ENCODE measurements around the gene SPINK2.

The SPINK2 gene, protein sequence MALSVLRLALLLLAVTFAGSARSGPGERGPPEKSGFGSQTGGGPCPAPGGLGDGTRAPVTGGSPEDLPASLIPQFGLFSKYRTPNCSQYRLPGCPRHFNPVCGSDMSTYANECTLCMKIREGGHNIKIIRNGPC

DNA sequence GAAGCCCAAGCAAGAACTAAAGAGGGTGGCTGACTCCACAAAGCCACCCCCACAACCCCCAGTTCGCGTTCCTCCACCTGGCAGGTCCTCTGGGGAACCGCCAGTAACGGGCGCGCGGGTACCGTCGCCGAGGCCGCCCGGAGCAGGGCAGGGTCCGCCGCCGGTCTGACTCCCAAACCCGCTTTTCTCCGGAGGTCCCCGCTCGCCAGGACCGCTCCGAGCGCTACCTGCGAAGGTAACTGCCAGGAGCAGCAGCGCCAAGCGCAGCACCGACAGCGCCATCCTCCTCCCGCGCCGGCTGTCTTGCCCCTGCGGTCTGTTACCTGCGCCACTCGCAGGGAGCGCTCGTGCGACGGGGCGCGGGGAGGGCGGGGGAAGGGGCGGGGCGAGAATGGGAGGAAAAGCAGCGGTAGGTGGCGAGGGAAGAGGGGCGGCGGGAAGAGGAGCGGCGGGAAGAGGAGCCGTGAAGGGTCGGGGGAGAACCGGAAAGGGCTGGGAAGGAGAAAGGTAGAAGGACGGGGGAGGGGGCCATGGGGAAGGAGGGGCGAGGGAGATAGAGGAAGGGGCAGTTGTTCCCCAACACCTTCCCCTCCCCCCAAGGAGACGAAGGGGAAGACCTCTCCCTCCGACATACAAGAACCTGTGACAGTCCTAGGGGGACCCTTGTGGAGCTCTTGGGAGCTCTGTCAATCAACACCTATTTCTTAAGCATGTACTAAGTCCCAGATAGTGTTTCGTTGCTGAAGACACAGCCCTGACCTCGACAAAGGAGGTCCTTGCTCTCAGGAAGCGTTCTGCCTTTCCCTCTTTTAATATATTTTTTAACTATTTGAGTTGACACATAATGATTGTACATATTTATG is at the start of gene SPINK2:
SPINK2 (minus strand) TSS at position 321 of the 863 bp plus-strand sequence; CDS start at position 282, 39 bp downstream.
- peak in 1 of 3 donors; percentile 36 for DNase-seq

DNA sequence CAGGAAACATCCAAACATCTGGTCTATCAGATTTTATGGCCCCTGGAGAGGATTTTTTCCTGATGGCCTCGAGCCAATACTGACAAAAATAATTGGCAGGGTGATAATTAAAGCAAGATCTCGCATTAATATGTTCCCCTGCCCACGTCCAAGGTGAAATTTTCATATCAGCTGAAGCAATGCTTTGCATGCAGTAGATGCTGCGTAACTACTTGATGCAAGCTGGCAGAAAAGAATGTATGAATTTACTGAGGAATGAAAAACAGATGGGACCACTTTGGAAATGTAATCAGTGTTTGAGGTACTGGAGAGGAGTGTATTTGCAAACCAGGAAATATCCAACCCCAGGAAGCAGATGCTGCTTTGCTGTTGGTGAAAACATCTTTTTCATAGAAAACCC is 49.4 kb upstream of the SPINK2 start:
- no peak for DNase-seq

DNA sequence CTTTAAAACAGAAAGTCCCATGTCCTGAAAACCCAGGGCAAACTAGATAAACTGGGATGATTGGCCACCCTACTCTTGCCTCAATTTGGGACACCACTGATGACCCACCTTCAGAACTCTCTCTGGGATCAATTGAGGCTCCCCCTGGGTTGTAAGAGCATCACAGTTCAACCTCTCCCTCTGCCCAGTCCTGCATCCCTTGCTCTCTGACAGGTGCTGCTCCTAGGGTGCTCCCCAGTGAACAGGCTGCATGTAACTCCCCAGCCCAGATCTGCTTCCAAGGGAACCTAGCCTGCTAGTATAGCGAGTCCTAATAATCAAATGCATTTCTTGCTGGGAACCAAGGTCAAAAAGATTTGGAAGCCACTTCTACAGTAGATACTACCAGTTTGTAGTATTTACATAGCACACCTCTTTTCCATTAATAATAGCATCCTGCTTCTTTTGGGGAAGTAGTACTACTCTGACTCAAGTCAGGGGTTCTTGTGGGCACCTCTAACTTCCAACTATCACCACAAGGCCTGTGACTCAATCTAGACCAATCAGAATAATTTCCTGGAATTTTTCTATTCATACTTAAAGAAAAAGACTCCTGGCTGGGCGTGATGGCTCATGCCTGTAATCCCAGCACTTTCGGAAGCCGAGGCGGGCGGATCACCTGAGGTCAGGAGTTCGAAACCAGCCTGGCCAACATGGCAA is 42.1 kb upstream of the SPINK2 start:
- peak; percentile 59 to 84 (median 66) for DNase-seq

DNA sequence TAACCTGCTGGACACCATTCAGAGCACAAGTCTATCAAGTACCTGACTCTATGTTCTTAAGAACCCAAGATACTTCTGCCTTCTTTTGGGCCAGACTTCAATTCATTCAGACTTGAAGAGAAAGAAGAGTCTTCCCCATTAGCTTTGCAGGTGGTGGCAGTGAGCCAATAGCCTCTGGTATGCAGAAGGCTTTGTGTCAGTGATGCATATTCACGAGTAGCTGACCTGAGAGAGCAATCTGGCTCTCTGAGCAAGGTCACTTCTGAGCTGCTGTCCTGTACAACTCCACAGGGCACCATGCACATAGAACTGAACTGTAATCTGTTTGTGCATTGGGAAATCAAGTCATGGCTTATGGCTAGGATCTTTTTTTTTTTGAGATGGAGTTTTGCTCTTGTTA is 39.9 kb upstream of the SPINK2 start:
- DNase-seq, result no peak

DNA sequence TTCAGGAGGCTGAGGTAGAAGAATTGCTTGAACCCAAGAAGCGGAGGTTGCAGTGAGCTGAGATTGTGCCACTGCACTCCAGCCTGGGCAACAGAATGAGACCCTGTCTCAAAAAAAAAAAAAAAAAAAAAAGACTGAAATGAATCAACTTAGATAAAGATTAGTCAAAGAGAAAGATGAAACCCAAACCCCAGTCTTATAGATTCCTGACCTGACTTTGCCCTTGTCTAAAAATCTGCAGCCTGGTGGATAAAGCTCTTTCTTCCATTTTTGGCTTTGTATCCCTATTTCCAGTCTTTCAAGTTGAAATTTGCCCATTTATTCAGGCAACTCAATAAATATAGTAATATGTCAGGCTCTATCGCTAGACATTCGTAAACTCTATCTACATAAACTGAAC is 39.3 kb upstream of the SPINK2 start:
- no peak for DNase-seq

DNA sequence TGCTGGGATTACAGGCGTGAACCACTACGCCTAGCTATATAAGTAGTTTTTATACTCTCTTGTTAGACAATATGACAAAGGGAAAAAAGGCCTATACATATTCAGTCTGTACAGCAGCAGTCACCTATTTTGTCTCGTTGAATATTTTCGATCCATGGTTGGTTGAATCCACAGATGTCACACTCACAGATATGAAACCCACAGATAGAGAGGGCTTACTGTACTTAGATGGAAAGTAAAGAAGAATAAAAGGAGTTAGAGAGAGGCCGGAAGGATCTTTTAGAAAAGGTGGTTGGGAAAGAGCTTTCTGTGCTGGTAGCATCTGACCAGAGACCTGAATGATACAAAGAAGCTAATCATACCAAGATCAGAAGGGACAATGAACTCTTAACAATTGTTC is 38.3 kb upstream of the SPINK2 start:
- no peak for DNase-seq

DNA sequence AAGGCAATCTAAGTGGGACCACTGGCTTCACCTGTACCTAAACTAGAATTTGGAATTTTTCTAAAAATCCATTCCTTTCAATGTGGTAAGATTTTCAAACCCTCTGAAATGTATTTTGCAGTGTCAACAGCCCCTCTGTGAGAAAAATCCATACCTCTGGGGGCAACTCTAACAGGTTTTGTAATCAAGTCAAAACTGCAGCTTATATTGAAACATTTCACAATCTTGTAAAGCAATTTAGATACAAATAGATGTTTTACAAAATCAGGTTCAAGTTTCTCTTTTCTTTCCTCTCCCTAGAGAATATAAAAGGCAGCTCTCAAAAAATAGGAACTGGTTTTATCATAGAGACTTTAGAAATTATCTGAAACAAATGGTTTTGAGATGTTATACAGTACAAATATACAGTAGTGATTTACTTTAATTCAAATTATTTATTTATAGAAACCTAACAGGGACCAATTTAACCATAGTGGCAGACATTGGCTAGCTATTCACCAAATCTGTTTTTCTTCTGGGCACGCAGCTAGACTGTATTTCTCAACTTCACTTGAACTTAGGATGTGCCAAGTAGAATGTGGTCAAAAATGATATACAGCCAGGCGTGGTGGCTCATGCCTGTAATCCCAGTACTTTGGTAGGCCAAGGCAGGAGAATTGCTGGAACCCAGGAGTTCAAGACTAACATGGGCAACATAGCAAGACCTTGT is 36.3 kb upstream of the SPINK2 start:
- DNase-seq, result no peak

DNA sequence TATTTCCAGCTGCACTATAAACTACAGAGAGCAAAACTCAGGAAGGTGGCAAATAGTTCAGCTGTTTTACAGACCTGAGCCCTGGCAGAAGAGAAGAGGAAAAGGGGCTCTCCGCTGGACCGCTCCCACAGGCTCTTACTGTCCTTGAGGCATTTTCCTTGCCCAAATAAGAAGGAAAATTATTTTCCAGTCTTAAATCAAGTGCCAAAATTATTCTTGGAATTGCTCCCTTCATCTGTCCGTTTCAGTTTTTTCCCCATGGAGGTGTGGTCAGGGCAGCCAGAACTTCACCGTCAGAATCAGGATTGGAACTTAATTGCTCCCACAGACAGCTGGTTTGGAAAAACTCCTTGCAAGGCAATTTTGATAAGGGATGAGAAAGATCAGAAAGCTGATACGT is 35.2 kb upstream of the SPINK2 start:
- DNase-seq, result no peak

DNA sequence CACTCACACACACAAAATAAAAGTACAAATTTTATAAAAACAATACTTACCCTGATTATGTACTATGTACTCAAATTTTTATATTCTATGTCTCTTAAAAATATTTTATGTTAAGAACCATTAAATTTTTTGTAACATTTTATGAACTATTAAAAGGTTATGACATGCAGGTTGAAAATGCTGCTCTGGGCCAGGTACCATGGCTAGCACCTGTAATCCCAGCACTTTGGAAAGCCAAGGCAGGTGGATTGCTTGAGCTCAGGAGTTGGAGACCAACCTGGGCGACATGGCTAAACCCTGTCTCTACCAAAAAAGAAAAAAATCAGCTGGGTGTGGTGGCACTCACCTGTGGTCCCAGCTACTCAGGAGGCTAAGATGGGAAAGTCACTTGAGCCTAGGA is 29.4 kb upstream of the SPINK2 start:
- no peak for DNase-seq

DNA sequence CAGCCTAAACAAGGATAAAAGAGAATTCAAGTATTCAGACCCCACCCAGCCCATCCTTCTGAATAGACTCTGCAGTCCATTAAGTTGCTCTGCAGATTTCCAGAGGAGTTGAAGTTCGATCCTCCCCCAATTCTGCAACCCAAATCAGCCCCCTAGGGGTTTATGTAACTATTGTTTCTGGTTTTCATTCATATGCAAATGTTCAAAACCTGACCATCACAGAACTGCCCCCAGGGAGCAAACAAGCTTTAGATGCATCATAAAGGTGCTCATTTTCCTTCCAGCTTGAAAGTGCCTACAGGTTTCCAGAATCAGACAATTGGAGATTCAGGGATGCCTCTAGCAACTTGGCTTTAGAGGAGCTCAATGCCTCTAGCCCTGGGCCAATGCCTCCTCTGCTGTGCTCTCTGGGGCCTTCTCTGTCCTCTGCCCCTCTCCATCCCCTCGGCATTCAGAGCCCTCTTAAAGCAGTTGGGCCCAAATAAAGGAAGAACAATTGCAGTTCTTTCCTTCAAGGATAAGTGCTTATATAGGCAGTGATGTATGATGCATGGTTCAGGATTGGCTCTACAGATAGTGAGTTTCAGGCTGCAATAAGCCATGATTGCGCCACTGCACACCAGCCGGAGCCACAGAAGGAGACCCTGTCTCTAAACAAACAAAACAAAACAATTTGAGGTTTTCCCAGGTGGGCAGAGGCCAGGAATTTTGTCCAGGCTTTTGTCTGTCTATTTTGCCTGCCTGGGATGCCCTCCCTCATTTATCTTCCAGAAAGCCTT is 23.5 kb upstream of the SPINK2 start:
- DNase-seq, result no peak

DNA sequence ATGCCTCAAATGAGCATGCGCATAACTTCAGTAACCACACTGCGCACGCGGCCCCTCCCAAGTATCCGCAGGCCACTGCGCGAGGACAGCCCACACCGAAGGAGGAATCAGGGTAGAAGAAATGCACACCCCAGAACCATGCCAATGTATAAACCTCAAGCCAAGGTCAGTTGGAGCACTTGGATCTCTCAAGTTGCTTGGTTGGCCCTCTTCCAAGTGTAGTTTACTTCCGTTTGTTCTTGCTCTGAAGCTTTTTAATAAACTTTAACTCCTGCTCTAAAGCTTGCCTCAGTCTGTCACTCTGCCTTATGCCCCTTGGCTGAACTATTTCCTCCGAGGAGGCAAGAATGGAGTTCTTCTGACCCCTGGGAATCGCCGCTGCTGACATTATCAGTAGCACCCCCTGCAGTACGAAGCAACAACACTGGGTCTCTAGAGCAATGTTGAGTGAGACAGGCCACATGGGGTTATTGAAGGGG is 22.0 kb upstream of the SPINK2 start:
- no peak for DNase-seq

DNA sequence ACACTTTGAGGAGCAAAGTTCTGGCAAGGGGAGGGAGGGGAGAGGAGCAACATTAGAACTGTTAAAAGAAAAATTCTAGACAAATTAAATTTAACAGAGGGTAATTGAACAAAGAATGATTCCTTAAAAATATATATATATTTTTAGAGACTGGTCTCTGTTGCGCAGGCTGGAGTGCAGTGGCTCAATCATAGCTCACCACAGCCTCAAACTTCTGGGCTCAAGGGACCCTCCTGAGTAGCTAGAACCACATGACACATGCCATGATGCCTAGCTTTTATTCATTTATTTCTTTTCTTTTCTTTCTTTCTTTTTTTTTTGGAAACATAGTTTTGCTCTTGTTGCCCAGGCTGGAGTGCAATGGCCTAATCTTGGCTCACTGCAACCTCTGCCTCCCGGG is 19.1 kb upstream of the SPINK2 start:
- DNase-seq, result no peak

DNA sequence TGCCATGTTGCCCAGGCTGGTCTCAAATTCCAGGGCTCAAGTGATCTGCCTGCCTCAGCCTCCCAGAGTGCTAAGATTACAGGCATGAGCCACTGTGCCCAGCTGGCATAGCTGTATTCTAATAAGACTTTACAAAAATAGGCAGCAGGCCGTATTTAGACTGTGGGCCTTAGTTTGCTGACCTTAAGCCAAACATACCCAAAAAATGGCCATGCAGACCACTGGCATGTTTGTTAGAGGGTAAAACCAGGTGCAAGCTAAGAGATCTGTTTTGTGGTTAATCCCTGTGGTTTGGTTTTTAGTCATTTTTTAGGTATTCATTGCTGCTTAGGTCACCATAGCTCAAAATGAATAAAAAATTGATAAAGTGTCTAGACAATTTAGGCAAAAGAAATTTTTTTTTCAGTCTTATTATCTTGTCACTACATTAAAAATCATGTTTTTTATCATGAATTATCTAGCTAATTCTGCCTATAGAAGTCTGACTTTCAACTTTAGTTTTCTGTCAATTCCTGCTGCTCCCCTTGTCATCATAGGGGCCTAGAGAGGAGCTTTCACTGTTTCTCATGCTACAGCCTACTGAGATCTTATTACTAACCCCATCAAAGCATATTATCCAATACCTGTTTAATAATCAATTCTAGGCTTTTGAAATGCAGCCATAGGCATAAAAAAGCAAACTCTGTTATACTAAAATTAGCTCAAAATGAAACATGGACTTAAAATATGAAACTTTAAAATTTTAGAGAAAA is 7.5 kb upstream of the SPINK2 start:
- DNase-seq, result no peak

DNA sequence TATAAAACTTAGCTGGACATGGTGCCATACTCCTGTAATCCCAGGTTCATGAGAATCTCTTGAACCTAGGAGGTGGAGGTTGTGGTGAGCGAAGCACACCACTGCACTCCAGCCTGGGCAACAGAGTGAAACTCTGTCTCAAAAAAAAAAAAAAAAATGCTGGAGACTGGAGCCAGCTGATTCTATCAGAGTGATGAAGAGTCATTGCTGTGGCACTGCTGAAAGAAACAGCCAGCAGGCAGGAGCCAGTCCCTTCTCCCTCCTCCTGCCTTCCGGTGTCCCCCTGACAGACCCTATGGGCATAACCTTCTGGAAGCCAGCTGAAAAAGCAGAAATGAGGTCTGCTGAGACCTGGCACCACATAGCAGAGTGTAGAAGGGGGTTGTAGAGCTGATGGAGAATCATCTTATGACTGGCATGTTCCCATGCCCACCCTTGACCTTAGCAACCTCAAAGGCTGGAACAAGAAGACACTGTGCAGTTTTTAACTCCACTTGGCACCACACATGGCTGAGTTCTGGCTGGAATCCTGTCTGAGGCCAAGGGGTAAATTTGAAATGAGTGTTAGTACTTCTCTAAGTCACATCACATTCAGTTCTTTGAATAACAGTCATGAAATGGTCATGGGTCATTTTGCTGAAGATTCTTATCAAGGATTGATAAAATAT is 2.6 kb upstream of the SPINK2 start:
- DNase-seq, result no peak

DNA sequence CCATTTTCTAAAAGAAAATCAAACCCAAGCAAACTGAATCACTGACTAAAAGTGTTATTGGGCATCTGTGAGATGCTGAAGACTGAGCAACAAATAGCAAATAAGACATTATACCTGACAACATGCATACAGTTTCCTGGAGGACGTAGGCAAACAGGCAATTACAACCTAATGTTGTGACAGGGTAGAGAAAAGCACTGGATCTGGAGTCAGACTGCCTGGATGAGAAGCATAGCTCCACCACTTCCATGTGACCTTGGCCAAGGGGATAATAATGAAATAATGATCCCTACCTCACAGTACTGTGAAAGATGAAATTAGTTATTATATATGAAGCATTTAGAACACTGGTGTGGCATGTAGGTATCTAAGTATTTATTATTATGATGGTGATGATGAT is 2.7 kb downstream of the SPINK2 start:
- DNase-seq, result no peak

DNA sequence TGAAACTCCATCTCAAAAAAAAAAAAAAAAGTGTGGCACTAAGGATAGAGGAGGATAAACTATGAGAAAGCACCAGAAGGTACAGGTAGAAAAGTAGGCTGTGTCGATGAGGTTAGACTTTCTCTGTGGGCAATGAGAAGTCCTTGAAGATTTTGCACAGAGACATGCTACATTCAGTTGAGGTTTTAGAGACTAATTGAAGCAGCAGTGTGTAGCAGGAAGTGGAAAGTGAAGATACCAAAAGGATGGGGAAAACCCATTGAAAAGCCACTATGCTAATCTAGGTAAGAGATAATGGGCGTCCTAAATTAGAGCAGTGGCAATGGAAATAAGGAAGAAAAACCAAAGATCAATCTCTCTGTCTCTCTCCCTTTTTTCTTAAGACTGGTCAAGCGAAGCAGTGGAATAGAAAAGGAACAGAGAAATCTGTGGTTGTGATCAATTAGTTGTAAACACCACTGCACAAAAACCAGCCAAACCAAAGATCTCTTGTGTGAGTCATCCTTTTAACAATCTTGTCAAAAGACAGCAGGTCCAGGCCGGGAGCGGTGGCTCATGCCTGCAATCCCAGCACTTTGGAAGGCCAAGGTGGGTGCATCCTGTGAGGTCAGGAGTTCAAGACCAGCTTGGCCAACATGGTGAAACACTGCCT is 3.5 kb downstream of the SPINK2 start:
- DNase-seq, result no peak

DNA sequence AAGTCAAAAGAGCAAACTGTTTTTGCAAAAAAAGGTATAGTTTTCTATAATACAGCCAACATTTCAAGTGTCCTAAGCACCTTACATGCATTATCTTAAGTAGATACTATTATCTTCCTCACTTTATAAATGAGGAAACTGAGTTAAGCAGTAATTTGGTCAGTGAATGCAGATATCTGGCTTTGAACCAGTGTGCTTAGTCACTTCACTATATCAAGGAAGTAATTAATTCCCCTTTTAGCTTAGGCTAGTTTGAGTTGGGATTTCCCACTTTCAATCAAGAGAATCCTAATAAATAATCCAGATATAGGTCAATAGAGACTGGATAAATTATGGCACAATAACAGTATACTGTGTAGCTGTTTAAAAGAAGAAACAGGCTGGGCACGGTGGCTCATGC is 14.8 kb downstream of the SPINK2 start:
- peak; percentile 49 to 63 (median 58) for DNase-seq

DNA sequence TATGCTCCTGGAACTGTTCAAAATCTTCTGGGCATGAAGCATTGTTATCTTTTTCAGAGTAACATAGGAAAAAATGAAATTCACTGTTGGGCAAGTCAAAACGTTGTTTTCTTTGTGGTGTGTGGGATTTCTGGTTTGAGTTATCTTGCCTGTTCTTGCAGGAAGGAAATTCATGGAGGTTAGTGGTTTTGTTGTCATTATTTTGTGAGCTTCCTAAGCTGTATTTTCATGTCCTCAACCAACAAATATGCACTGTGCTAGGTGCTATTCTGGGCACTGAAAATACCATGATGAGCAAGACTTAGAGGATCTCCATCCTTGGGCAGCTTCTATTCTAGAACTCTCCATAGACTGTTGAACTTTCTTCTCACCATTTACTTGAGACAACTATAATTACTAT is 16.9 kb downstream of the SPINK2 start:
- no peak for DNase-seq

DNA sequence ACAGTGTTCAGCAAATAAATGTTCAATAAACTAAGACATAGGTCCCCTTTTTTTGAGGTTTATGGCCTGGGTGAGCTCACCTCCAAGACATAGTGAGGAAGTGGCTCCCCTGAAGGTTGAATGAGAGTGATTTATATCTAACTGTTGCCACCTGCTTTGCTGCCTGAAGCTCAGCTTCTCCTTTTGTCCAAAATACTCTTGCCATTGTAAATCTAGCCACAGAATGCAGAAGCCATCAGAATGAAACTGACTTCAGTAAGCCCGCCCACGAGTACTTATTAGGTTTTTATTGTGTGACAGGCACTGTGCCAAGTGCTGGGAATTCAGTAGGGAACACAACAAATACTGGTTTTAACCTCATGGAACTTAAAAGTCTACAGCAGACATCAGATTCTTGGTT is 18.0 kb downstream of the SPINK2 start:
- DNase-seq, result peak; percentile 66 to 79 (median 67)

Data from suppressor macrophage treated with lipopolysaccharide for 1 hour (primary cell).